ENCODE measurements around the gene CD2BP2. TPM values are rescaled to one million over a fixed set of nuclear protein-coding genes. Genes with fewer than 3 reads are reported as not detected.

Gene CD2BP2
- total and polyA plus RNA-seq, 9 of the 15 experiments (the other 6 are each of a cell fraction or from before 2014, with no cell fraction given): 3.9 to 51.1 (median 32.8) TPM

- no peak for TF ChIP-seq NR4A1 (CRISPR knock-in tag; IDR thresholded peaks at IDR 0.05)
- no peak for TF ChIP-seq NR4A1 (tag; IDR thresholded peaks at IDR 0.05)
- no peak for TF ChIP-seq TGIF2 (CRISPR knock-in tag; IDR thresholded peaks at IDR 0.05)
- 0 out of 2 replicates have a peak, but pooled peaks have one; percentile 23 for TF ChIP-seq FOXP4 (CRISPR knock-in tag; IDR thresholded peaks at IDR 0.05; ENCODE audit: borderline replicate concordance)
- TF ChIP-seq TRIM25 (IDR thresholded peaks at IDR 0.05; ENCODE audit: borderline replicate concordance): no peak
- TF ChIP-seq NR2C1 (IDR thresholded peaks at IDR 0.05): no peak; the same call in 1 of the 2 replicates
- 0 out of 2 replicates have a peak, but pooled peaks have one; percentile 33 for TF ChIP-seq NR2C1 (tag; IDR thresholded peaks at IDR 0.05)
- peak; percentile 57; the same call in 1 of the 2 replicates for TF ChIP-seq OTX1 (CRISPR knock-in tag; IDR thresholded peaks at IDR 0.05)
- TF ChIP-seq MTA1 (IDR thresholded peaks at IDR 0.05; ENCODE audit: borderline replicate concordance): 0 out of 2 replicates have a peak, but pooled peaks have one; percentile 54
- TF ChIP-seq SRSF9 (IDR thresholded peaks at IDR 0.05; ENCODE audit: borderline replicate concordance, low read depth, low read length): no peak
- no peak for TF ChIP-seq ETV6 (IDR thresholded peaks at IDR 0.05; ENCODE audit: borderline replicate concordance in 1 of 2, low read depth in 2 of 2, low read length in 1 of 2)
- TF ChIP-seq ETV6 (CRISPR knock-in tag; IDR thresholded peaks at IDR 0.05; ENCODE audit: borderline replicate concordance): 0 out of 2 replicates have a peak, but pooled peaks have one; percentile 68
- TF ChIP-seq THAP12 (CRISPR knock-in tag; IDR thresholded peaks at IDR 0.05): peak; percentile 67; the same call in 1 of the 2 replicates
- TF ChIP-seq ATF7 (IDR thresholded peaks at IDR 0.05): no peak
- peak; percentile 36; the same call in 1 of the 2 replicates for TF ChIP-seq E2F1 (CRISPR knock-in tag; IDR thresholded peaks at IDR 0.05)
- TF ChIP-seq E2F4 (CRISPR knock-in tag; IDR thresholded peaks at IDR 0.05; ENCODE audit: low read depth): peak; percentile 74; the same call in 1 of the 2 replicates
- TF ChIP-seq CREM (IDR thresholded peaks at IDR 0.05; ENCODE audit: low read depth): peak; percentile 13; the same call in 1 of the 2 replicates
Observed at GRCh38 chr16:30378236-30379157, 23.4 kb upstream of the CD2BP2 start (continued).
